ENCODE data around the gene RINT1.
A peak's percentile ranks its signal among the peaks of the same experiment; 100 is the strongest.

RINT1 gene

DNA sequence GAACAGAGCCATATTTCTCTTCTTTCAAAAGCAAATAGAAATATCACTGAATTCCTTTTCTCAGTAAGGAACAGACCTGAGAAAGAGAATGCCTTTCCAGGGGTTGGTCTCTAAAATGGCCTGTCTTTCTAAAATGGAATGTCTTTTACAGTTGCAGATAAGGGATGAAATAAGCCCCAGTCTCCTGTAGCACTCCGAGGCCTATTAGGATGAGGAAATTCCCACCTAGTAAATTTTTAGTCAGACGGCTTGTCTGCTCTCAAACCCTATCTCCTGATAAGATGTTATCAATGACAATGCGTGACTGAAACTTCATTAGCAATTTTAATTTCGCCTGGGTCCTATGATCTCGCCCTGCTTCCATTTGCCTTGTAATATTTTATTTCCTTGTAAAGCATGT, 52.2 kb downstream of the RINT1 start:
- TF ChIP-seq GLIS3 (CRISPR knock-in tag; IDR thresholded peaks at IDR 0.05) (no peak), ZNF565 (CRISPR knock-in tag; conservative IDR thresholded peaks at IDR 0.05; ENCODE audit: low read depth) (no peak), CSDC2 (CRISPR knock-in tag; IDR thresholded peaks at IDR 0.05) (no peak), PPARA (CRISPR knock-in tag; IDR thresholded peaks at IDR 0.05; ENCODE audit: borderline replicate concordance) (no peak)
- TF ChIP-seq, protein P1, sequence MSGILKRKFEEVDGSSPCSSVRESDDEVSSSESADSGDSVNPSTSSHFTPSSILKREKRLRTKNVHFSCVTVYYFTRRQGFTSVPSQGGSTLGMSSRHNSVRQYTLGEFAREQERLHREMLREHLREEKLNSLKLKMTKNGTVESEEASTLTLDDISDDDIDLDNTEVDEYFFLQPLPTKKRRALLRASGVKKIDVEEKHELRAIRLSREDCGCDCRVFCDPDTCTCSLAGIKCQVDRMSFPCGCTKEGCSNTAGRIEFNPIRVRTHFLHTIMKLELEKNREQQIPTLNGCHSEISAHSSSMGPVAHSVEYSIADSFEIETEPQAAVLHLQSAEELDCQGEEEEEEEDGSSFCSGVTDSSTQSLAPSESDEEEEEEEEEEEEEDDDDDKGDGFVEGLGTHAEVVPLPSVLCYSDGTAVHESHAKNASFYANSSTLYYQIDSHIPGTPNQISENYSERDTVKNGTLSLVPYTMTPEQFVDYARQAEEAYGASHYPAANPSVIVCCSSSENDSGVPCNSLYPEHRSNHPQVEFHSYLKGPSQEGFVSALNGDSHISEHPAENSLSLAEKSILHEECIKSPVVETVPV (CRISPR knock-in tag; IDR thresholded peaks at IDR 0.05), result no peak
- ATAC-seq, result no peak

DNA sequence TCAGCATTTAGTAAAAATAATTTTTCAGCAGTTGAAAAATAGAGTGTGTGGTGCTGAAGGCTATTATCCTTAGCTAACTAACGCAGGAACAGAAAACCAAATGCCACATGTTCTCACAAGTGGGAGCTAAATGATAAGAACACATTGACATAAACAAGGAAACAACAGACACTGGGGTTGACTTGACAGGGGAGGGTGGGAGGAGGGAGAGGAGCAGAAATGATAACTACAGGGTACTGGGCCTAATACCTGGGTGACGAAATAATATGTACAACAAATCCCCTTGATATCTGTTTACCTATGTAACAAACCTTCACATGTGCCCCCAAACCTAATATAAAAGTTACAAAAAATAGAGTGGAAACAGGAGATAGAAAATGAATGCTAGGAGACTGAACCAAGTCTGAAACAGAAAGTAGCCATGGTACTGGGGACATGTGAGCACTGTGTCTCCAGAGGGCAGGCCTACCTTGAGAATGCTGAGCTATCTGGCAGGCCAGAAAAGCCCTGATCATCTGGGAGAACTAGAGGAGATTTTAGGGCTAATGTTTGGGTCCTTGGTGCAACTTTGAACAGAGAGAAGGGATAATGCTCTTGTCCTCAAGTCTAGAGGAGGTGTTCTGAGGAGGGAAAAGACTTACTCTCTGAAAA, 54.0 kb downstream of the RINT1 start:
- TF ChIP-seq GLIS3 (CRISPR knock-in tag; IDR thresholded peaks at IDR 0.05) (no peak), ISL1 (CRISPR knock-in tag; IDR thresholded peaks at IDR 0.05) (no peak), ZFP30 (CRISPR knock-in tag; IDR thresholded peaks at IDR 0.05) (no peak), RARB (CRISPR knock-in tag; IDR thresholded peaks at IDR 0.05) (no peak), ARNTL (CRISPR knock-in tag; IDR thresholded peaks at IDR 0.05; ENCODE audit: borderline replicate concordance, low read depth) (no peak), ZFP3 (CRISPR knock-in tag; IDR thresholded peaks at IDR 0.05) (no peak), ZNF8 (CRISPR knock-in tag; IDR thresholded peaks at IDR 0.05) (no peak), CSDC2 (CRISPR knock-in tag; IDR thresholded peaks at IDR 0.05) (no peak), ZNF565 (CRISPR knock-in tag; conservative IDR thresholded peaks at IDR 0.05; ENCODE audit: low read depth) (no peak)
- TF ChIP-seq, protein P2, sequence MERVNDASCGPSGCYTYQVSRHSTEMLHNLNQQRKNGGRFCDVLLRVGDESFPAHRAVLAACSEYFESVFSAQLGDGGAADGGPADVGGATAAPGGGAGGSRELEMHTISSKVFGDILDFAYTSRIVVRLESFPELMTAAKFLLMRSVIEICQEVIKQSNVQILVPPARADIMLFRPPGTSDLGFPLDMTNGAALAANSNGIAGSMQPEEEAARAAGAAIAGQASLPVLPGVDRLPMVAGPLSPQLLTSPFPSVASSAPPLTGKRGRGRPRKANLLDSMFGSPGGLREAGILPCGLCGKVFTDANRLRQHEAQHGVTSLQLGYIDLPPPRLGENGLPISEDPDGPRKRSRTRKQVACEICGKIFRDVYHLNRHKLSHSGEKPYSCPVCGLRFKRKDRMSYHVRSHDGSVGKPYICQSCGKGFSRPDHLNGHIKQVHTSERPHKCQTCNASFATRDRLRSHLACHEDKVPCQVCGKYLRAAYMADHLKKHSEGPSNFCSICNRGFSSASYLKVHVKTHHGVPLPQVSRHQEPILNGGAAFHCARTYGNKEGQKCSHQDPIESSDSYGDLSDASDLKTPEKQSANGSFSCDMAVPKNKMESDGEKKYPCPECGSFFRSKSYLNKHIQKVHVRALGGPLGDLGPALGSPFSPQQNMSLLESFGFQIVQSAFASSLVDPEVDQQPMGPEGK (CRISPR knock-in tag; IDR thresholded peaks at IDR 0.05; ENCODE audit: borderline replicate concordance), result no peak
- TF ChIP-seq, protein P3, sequence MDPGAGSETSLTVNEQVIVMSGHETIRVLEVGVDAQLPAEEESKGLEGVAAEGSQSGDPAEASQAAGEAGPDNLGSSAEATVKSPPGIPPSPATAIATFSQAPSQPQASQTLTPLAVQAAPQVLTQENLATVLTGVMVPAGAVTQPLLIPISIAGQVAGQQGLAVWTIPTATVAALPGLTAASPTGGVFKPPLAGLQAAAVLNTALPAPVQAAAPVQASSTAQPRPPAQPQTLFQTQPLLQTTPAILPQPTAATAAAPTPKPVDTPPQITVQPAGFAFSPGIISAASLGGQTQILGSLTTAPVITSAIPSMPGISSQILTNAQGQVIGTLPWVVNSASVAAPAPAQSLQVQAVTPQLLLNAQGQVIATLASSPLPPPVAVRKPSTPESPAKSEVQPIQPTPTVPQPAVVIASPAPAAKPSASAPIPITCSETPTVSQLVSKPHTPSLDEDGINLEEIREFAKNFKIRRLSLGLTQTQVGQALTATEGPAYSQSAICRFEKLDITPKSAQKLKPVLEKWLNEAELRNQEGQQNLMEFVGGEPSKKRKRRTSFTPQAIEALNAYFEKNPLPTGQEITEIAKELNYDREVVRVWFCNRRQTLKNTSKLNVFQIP (CRISPR knock-in tag; IDR thresholded peaks at IDR 0.05; ENCODE audit: borderline replicate concordance, low read depth), result no peak
- TF ChIP-seq, protein P4, sequence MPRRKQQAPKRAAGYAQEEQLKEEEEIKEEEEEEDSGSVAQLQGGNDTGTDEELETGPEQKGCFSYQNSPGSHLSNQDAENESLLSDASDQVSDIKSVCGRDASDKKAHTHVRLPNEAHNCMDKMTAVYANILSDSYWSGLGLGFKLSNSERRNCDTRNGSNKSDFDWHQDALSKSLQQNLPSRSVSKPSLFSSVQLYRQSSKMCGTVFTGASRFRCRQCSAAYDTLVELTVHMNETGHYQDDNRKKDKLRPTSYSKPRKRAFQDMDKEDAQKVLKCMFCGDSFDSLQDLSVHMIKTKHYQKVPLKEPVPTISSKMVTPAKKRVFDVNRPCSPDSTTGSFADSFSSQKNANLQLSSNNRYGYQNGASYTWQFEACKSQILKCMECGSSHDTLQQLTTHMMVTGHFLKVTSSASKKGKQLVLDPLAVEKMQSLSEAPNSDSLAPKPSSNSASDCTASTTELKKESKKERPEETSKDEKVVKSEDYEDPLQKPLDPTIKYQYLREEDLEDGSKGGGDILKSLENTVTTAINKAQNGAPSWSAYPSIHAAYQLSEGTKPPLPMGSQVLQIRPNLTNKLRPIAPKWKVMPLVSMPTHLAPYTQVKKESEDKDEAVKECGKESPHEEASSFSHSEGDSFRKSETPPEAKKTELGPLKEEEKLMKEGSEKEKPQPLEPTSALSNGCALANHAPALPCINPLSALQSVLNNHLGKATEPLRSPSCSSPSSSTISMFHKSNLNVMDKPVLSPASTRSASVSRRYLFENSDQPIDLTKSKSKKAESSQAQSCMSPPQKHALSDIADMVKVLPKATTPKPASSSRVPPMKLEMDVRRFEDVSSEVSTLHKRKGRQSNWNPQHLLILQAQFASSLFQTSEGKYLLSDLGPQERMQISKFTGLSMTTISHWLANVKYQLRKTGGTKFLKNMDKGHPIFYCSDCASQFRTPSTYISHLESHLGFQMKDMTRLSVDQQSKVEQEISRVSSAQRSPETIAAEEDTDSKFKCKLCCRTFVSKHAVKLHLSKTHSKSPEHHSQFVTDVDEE (CRISPR knock-in tag; IDR thresholded peaks at IDR 0.05), result no peak
- ATAC-seq, result no peak

DNA sequence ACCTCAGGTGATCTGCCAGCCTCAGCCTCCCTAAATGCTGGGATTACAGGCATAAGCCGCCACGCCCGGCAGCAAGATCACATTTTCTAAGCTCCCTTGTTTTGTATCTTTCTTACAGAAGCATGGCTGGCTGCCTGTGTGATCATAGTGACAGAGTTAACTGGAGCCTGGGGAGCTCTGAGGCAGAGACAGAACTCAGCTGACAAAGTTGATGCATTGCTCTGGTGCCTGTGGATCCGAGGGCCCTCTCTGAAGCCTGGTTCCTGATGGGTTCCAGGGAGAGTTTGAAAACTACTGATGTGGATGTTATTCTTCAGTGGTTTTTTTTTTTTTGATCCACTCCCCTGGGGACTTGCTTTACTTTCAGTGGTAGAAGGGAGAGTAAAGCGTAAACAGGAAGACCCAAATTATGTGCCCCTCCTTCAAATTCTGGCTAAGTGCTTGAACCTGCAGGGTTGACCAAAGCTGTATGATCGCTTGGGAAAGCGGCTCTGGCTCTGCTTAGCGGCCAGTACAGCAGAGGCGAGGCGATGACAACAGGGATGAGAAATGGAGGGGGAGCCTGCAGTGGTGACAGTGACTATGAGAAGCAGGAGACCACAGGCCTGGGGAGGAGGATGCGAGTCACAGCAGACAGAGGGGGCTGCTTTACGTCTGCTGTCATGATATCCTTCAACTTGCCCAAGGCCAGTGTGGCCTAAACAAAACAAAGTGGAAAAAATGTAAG, 56.1 kb downstream of the RINT1 start:
- peak; percentile 15 for ATAC-seq
- TF ChIP-seq ZNF70 (CRISPR knock-in tag; IDR thresholded peaks at IDR 0.05) (no peak), CSDC2 (CRISPR knock-in tag; IDR thresholded peaks at IDR 0.05) (no peak), ZNF565 (CRISPR knock-in tag; conservative IDR thresholded peaks at IDR 0.05; ENCODE audit: low read depth) (no peak), ZNF8 (CRISPR knock-in tag; IDR thresholded peaks at IDR 0.05) (no peak), ZC3H10 (CRISPR knock-in tag; IDR thresholded peaks at IDR 0.05) (no peak), BACH2 (CRISPR knock-in tag; IDR thresholded peaks at IDR 0.05; ENCODE audit: borderline replicate concordance) (no peak), GLIS3 (CRISPR knock-in tag; IDR thresholded peaks at IDR 0.05) (no peak), ZFP3 (CRISPR knock-in tag; IDR thresholded peaks at IDR 0.05) (no peak), ISL1 (CRISPR knock-in tag; IDR thresholded peaks at IDR 0.05) (no peak), ESRRG (CRISPR knock-in tag; IDR thresholded peaks at IDR 0.05) (no peak)

Measured in SK-N-SH treated with all-trans-retinoic acid at 6 μM for 48 hours (cell line).